VCaP (cell line): ENCODE results near the gene ZBTB5.

ENCODE experiments used
- H3K27ac ChIP-seq: fragments of 450-650 bp; 2 replicates; pipeline ENCODE4 v1.5.1; 2017
- CTCF ChIP-seq: fragments of 450-650 bp; conservative IDR thresholded peaks from 2 replicates; pipeline ENCODE4 v1.5.1; 2017; ENCODE audit warnings: mild to moderate bottlenecking, moderate library complexity

Gene ZBTB5

GRCh38 chr9:37498457-37498856, 33.2 kb upstream of the ZBTB5 start:
- no peak for TF ChIP-seq CTCF
- H3K27ac ChIP-seq, result no peak overlapping the region

DNA sequence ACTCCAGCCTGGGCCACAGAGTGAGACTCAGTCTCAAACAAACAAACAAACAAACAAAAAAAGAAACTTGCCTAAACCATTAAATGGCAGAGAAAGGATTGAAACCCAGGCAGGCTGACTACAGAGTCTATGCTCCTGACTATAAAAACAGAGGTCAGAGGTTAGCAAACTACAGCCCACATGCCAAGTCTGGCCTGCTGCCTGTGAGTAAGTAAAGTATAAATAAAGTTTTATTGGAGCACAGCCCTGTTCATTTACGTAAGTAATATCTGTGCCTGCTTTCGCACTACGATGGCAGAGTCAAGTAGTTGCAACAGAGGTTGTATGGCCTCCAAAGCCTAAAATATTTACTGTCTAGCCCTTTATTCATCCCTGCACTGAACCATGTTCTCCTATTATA, 32.1 kb upstream of the ZBTB5 start:
- no peak for TF ChIP-seq CTCF
- no peak overlapping the region for H3K27ac ChIP-seq

- H3K27ac ChIP-seq, result no peak overlapping the region
- TF ChIP-seq CTCF, result no peak
These were observed 30.8 kb upstream of the ZBTB5 start for GRCh38 chr9:37496020-37496419.

DNA sequence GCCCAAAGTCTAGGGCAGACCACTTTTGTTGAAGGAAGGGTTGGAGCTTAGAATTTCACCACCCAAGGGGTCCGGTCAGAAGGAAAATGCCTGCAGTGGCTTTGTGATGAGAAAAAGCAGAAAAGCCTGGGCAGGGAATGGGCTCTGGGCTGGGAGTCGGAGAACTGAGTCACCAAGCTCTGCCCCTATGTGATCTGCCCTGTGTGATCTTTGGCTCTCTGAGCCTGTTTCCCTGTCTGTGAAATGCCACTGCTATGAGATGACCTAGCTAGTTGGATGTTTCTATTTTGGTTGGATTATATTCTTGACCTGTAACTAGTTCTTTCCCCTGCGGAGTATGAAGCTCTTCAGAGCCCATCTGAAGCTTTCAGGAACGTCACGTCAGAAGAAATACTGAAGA, 30.3 kb upstream of the ZBTB5 start:
- no peak for TF ChIP-seq CTCF

DNA sequence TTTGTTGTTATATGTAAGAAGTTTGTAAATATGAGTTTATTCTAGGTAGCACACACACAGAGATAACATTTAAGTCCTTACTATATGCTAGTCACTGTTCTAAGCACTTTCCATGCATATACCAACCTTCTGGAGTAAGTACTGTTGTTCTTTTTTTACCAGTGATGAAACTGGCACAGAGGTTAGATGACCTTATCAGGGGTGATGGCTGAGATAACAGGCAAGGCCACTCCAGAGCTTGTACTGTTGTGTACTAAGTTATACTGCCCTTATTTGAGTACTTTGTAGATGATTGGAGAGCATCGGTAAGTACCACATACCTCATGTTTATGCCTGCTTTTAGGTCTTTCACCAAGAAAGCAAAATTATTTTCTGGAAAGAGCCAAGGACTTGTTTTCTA, 26.7 kb upstream of the ZBTB5 start:
- no peak overlapping the region for H3K27ac ChIP-seq
- no peak for TF ChIP-seq CTCF

More for the DNA sequence above, 30.3 kb upstream of the ZBTB5 start:
- H3K27ac ChIP-seq, result no peak overlapping the region

- TF ChIP-seq CTCF, result no peak
- peak overlapping the region; percentile 79 for H3K27ac ChIP-seq
These were observed 21.6 kb upstream of the ZBTB5 start for GRCh38 chr9:37486616-37487548.

- peak overlapping the region; percentile 79 for H3K27ac ChIP-seq
- TF ChIP-seq CTCF, result no peak
These were observed 21.0 kb upstream of the ZBTB5 start for GRCh38 chr9:37486256-37486615.
